Measurements from ENCODE around the gene HIRIP3.
A peak's percentile ranks its signal among the peaks of the same experiment; 100 is the strongest.

The HIRIP3 gene

DNA sequence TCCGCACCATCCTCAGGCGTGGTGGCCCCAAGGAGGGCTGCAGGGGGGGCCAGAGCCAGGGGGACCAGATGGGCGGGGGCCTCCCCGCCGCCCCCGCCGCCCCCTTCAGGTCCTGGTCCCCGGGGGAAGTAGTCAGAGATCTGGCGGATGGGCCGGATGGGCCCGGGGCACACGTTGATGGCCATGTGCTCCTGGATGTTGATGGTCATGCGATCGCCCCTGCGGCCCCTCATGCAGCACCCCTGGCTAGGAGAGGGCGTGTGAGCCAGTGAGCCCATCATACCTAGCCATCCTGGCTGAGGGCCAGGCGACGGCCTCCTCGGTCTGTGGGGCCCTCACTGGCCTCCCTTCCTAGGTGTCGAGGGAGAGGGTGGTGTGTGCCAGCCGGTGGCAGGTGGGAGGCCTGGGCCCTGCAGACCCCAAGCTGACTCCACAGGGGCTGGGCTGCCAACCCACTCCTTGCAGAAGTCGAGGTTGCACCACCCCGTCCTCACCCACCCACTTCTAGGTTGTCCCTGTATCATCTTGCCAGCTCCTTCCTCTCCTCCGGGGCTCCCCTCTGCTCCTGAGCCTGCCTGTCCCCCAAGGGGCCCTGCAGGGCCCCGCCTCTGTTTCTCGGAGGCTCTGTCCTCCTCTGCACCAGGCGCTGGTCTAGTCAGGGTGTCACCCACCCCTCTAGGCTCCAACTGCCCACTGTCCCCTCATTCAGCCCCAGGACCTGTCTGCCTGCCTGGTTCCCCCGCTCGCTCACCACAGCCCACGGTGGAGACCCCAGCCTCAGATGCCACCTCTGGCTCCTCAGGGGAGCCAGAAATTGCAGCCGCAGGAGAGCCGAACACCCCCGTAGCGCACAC lies 14.8 kb upstream of the HIRIP3 start:
- in situ Hi-C loops (cut with MboI; ENCODE audit: low sequenced_read_pairs): no loop called here
- no peak for DNase-seq (ENCODE audit: low spot score in 2 of 2)
- H3K4me3 ChIP-seq: peak overlapping the region; percentile 35
- H3K9me3 ChIP-seq: no peaks in the 10 kb centered on the region
- no peaks in the 10 kb centered on the region for H3K27me3 ChIP-seq (ENCODE audit: low read depth)
- no peaks in the 10 kb centered on the region; the same call in 1 of the 2 replicates for H3K4me1 ChIP-seq
- H3K36me3 ChIP-seq (replicated peaks): peaks cover 9% of the 10 kb centered on the region

DNA sequence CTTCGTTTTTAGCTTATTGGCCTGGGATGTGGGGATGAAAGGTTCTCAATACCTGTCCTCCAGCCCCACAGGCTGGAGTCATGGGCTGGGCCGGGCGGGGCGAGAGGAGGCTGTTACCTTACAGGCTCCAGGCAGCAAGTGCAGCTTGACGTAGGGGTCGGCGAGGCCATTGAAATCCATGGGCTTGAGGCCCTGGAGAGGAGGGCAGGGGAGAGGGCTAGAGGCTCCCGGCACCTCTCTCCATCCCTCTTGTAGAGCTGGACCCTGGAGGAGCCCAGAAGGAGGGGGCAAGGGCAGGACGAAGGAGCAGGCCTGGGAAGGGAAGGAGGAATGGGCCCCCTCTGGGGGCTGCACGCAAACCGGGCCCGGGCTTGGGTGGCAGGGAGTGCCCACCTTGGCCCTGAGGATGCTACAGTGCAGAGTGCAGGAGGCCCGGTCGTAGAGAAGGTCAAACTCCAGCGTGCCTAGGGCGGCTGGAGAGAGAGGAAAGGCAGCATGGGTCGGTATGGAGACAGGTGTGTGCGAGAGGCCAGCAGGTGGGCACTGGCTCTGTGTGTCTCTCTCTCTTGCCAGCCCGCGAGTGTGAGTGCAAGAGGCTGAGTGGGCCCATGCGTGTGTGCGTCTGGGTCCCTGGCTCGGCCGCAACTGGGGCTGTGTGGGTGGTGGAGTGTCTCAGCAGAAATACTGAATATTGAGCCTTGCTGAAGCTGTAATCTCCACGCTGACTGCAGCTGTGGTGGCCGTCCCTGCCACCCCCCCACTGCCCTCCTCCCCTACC lies 13.9 kb upstream of the HIRIP3 start:
- in situ Hi-C loops (cut with MboI; ENCODE audit: low sequenced_read_pairs): no loop called here
- peaks cover 10% of the 10 kb centered on the region for H3K36me3 ChIP-seq (replicated peaks)
- H3K4me3 ChIP-seq: no peak overlapping the region
- no peak for DNase-seq (ENCODE audit: low spot score in 2 of 2)
- no peaks in the 10 kb centered on the region for H3K9me3 ChIP-seq
- no peaks in the 10 kb centered on the region for H3K27me3 ChIP-seq (ENCODE audit: low read depth)
- no peaks in the 10 kb centered on the region; the same call in 1 of the 2 replicates for H3K4me1 ChIP-seq

DNA sequence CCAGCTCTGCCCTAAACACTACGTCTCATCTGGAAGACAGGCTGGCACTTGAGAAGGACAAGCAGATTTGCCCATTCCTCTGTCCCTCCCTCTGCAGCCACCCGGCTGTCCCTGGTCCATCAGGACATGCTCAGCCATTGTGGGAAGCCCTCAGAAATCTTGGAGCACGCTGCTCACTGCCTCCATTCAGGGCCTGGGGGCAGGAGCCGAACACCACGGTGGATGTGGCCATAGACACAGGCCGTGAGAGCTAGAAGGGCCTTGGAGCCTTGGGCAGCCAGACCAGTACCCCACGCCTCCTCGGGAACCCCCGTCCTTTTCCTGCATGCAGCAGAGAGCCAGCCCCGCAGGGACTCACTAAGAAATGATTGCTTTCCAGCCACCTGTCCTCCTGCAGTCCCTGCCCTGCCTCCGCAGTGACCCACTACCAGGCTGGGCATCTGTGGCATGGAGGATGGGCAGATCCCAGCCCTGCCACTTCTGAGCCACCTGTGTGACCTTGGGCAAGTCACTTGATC lies 12.0 kb upstream of the HIRIP3 start:
- H3K27me3 ChIP-seq (ENCODE audit: low read depth): no peaks in the 10 kb centered on the region
- H3K9me3 ChIP-seq: no peaks in the 10 kb centered on the region
- in situ Hi-C loops (cut with MboI; ENCODE audit: low sequenced_read_pairs): no loop called here
- H3K4me3 ChIP-seq: no peak overlapping the region
- no peak for DNase-seq (ENCODE audit: low spot score in 2 of 2)
- H3K4me1 ChIP-seq: no peaks in the 10 kb centered on the region; the same call in 1 of the 2 replicates
- peaks cover 19% of the 10 kb centered on the region for H3K36me3 ChIP-seq (replicated peaks)

- H3K4me1 ChIP-seq: no peaks in the 10 kb centered on the region; the same call in 1 of the 2 replicates
- in situ Hi-C loops (cut with MboI; ENCODE audit: low sequenced_read_pairs): no loop called here
These were observed 11.4 kb upstream of the HIRIP3 start for GRCh38 chr16:30006659-30007377.

DNA sequence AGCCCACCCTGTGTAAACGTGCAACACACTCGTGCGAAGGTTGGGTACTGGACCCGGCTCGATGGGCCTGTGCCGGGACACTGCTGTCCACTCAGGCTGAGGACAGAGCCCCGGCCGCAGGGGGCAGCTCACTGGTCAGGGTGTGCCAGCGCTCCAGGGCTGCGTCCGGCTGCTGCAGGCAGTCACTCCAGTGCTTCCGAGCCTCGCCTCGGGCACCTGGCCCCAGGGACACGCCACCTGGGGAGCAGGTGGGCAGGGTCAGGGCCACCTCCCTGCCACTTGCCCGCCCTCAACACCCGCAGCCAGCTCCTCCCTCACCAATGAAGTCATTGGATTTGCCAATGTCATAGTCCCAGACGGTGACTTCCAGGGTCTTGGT lies 10.7 kb upstream of the HIRIP3 start:
- H3K27me3 ChIP-seq (ENCODE audit: low read depth): no peaks in the 10 kb centered on the region
- H3K36me3 ChIP-seq (replicated peaks): peaks cover 28% of the 10 kb centered on the region
- DNase-seq (ENCODE audit: low spot score in 2 of 2): no peak
- H3K4me3 ChIP-seq: no peak overlapping the region
- H3K4me1 ChIP-seq: no peaks in the 10 kb centered on the region; the same call in 1 of the 2 replicates
- H3K9me3 ChIP-seq: no peaks in the 10 kb centered on the region
- in situ Hi-C loops (cut with MboI; ENCODE audit: low sequenced_read_pairs): no loop called here

More at GRCh38 chr16:30006659-30007377, 11.4 kb upstream of the HIRIP3 start:
- no peak for DNase-seq (ENCODE audit: low spot score in 2 of 2)
- peaks cover 23% of the 10 kb centered on the region for H3K36me3 ChIP-seq (replicated peaks)
- H3K27me3 ChIP-seq (ENCODE audit: low read depth): no peaks in the 10 kb centered on the region
- no peak overlapping the region for H3K4me3 ChIP-seq
- no peaks in the 10 kb centered on the region for H3K9me3 ChIP-seq

DNA sequence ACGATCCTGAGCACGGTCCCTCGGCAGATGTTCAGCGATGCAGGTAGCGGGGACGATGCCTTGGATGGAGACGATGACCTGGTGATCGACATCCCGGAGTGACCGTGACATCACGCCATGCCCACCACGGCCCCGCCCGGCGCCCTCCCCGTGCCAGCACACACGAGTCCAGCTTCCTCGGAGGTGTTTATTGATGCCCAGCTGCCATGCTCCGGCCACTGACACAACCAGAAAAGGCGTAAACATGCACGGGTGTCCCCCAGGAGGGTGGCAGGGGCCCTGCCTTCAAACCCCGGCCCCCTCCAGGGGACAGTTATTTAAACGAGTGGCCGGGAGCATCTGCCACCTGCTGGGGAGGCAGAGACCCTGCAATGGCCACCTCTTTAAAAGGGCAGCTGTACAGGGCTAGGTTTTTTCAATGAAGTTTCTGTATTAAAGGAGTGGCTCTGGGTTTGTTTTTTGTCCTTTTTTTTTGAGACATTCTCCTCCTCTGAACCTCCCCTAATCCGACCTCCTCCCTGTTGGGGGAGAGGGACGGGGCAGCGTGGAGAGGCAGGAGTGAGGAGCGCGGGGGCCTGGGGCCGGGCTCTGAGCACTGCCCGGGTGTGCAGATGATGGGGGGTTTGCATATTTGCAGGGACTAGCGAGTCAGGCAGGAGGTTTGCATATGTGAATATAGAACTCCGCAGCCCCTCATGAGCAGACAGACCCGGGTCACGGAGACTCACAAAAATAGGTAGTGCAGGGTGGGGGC lies 10.1 kb upstream of the HIRIP3 start:
- in situ Hi-C loops (cut with MboI; ENCODE audit: low sequenced_read_pairs): no loop called here
- H3K36me3 ChIP-seq (replicated peaks): peaks cover 34% of the 10 kb centered on the region
- no peaks in the 10 kb centered on the region; the same call in 1 of the 2 replicates for H3K4me1 ChIP-seq
- peak; percentile 29 to 66 for DNase-seq (ENCODE audit: low spot score in 2 of 2)
- H3K4me3 ChIP-seq: no peak overlapping the region
- H3K9me3 ChIP-seq: no peaks in the 10 kb centered on the region
- no peaks in the 10 kb centered on the region for H3K27me3 ChIP-seq (ENCODE audit: low read depth)

DNA sequence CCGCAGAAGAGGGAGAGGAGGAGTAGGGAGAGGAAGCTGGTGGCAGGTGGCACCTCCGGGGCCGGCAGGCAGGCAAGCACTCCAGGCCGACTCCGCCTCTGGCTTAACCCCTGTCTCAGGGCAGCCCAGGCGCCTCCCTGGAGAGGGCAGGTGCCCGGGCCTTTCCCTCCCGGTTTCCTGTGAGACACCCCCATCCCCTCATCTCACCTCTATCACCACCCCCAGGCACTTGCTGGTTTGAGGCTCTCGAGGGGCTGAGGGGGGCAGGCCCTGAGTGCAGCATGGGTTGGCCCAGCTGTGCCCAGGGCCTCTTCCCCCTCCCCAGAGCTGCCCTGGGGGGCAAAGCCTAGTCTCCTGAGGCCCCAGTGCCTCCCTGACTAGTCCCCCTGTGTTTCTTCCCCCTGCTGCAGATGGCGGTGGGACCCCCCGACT lies 9.4 kb upstream of the HIRIP3 start:
- Histone ChIP-seq H3K27me3 (ENCODE audit: low read depth) (no peaks in the 10 kb centered on the region), H3K36me3 (replicated peaks) (peaks cover 37% of the 10 kb centered on the region), H3K4me1 (no peaks in the 10 kb centered on the region), H3K9me3 (no peaks in the 10 kb centered on the region), H3K4me3 (no peak overlapping the region)
- in situ Hi-C loops (cut with MboI; ENCODE audit: low sequenced_read_pairs): no loop called here
- no peak for DNase-seq (ENCODE audit: low spot score in 2 of 2)

- no peak for DNase-seq (ENCODE audit: low spot score in 2 of 2)
- no peaks in the 10 kb centered on the region for H3K27me3 ChIP-seq (ENCODE audit: low read depth)
- H3K9me3 ChIP-seq: no peaks in the 10 kb centered on the region
- no peak overlapping the region for H3K4me3 ChIP-seq
- peaks cover 41% of the 10 kb centered on the region for H3K36me3 ChIP-seq (replicated peaks)
- in situ Hi-C loops (cut with MboI; ENCODE audit: low sequenced_read_pairs): no loop called here
- H3K4me1 ChIP-seq: no peaks in the 10 kb centered on the region
These were observed 9.0 kb upstream of the HIRIP3 start for GRCh38 chr16:30004424-30004776.

GRCh38 chr16:30003670-30004423 lies 8.4 kb upstream of the HIRIP3 start:
- H3K4me3 ChIP-seq: no peak overlapping the region
- in situ Hi-C loops (cut with MboI; ENCODE audit: low sequenced_read_pairs): no loop called here
- H3K4me1 ChIP-seq: no peaks in the 10 kb centered on the region
- no peaks in the 10 kb centered on the region for H3K9me3 ChIP-seq
- H3K36me3 ChIP-seq (replicated peaks): peaks cover 41% of the 10 kb centered on the region
- no peak for DNase-seq (ENCODE audit: low spot score in 2 of 2)
- no peaks in the 10 kb centered on the region for H3K27me3 ChIP-seq (ENCODE audit: low read depth)

- in situ Hi-C loops (cut with MboI; ENCODE audit: low sequenced_read_pairs): no loop called here
- Histone ChIP-seq H3K27me3 (ENCODE audit: low read depth) (no peaks in the 10 kb centered on the region), H3K4me3 (no peak overlapping the region), H3K4me1 (no peaks in the 10 kb centered on the region), H3K36me3 (replicated peaks) (peaks cover 46% of the 10 kb centered on the region), H3K9me3 (no peaks in the 10 kb centered on the region)
- DNase-seq (ENCODE audit: low spot score in 2 of 2): no peak
These were observed 7.4 kb upstream of the HIRIP3 start for GRCh38 chr16:30002614-30003346.

DNA sequence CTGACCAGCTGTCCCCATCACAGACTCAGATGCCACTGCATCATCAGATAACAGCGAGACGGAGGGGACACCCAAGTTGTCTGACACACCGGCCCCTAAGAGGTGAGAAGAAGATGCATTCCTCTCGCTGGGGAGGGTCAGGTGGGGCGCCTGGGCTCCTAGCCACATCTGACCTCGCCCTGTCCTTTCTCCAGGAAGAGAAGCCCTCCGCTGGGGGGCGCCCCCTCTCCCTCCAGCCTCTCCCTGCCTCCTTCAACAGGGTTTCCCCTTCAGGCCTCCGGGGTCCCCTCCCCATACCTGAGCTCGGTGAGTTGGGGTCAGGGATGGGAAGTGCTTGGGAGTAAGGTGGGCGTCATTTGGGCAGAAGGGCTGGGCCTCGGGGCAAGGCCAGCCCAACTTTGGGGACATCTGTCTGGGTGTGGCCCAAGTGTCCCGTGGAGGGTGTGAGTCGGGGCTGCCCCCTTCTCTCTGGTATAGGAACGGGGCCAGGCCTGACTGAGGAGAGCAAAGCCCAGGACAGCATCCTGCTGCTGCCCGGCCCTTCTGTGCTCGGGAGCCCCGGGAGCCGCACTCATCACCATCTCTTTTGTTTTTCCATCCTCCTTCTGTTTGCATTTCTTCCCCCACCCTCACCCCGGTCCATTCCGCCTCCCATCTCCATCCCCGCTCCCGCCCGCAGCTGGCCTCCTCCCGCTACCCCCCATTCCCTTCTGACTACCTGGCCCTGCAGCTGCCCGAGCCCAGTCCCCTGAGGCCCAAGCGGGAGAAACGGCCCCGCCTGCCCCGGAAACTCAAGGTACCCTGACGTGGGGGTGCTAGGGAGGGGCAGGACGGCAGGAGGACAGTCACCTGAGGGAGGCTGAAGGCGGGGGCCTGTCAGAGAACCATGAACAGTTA lies 5.6 kb upstream of the HIRIP3 start:
- in situ Hi-C loops (cut with MboI; ENCODE audit: low sequenced_read_pairs): no loop called here
- H3K4me3 ChIP-seq: no peak overlapping the region

More for the DNA sequence above, 5.6 kb upstream of the HIRIP3 start:
- peaks cover 44% of the 10 kb centered on the region for H3K36me3 ChIP-seq (replicated peaks)
- no peaks in the 10 kb centered on the region for H3K27me3 ChIP-seq (ENCODE audit: low read depth)
- no peak for DNase-seq (ENCODE audit: low spot score in 2 of 2)
- H3K4me1 ChIP-seq: peaks cover 4% of the 10 kb centered on the region
- no peaks in the 10 kb centered on the region for H3K9me3 ChIP-seq

Data from HAP-1 (cell line).